Cardiac fibroblast (primary cell): ENCODE measurements around the gene SYCP2.
A peak's percentile ranks its signal among the peaks of the same experiment; 100 is the strongest.

Experiments used
- DNase-seq, 2 donors: peaks; one replicate each; pipeline versions ENCODE4 v3.0.0 to v3.0.0-alpha.2; 2010; ENCODE audit warnings: low read depth in 2 of 2
- H3K4me3 ChIP-seq, 2 donors: replicated peaks in 1 of 2; 1 replicate in 1 of 2; 2 replicates in 1 of 2; pipeline ENCODE4 v1.5.1; 2011; ENCODE audit warnings: low read depth in 2 of 2, low read length in 2 of 2, mild to moderate bottlenecking in 2 of 2, moderate library complexity in 1 of 2
- TF ChIP-seq, protein P1 (sequence below): IDR thresholded peaks from one replicate; pipeline ENCODE4 v1.5.1; 2011; ENCODE audit warnings: low read depth, mild to moderate bottlenecking, low read length, inconsistent platforms

The SYCP2 gene

GRCh38 chr20:59850018-59850641 lies 83.3 kb downstream of the SYCP2 start:
- TF ChIP-seq, protein P1, sequence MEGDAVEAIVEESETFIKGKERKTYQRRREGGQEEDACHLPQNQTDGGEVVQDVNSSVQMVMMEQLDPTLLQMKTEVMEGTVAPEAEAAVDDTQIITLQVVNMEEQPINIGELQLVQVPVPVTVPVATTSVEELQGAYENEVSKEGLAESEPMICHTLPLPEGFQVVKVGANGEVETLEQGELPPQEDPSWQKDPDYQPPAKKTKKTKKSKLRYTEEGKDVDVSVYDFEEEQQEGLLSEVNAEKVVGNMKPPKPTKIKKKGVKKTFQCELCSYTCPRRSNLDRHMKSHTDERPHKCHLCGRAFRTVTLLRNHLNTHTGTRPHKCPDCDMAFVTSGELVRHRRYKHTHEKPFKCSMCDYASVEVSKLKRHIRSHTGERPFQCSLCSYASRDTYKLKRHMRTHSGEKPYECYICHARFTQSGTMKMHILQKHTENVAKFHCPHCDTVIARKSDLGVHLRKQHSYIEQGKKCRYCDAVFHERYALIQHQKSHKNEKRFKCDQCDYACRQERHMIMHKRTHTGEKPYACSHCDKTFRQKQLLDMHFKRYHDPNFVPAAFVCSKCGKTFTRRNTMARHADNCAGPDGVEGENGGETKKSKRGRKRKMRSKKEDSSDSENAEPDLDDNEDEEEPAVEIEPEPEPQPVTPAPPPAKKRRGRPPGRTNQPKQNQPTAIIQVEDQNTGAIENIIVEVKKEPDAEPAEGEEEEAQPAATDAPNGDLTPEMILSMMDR = peak; percentile 57
- DNase-seq = peak; percentile 57 to 63
- no peak overlapping the region for H3K4me3 ChIP-seq

DNA sequence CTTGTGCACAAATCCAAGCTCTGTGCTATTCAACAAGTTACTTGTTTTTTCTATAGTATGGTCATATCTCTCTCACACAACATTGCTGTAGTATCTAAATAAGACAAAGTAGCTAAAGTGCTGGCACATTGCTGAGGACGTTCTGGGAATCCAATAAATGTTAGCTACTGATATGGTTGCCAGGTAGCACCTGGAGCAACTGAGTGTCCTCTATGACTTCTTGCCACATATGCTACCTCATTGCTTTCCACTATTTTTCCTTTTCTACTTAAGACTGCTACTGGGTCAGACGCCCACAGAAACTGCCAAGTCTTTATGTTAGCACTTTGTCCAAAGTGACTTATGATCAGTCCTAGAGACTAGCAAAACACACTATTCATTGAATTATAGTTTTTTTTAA lies 85.3 kb downstream of the SYCP2 start:
- TF ChIP-seq, protein P1 = no peak
- DNase-seq = no peak
- no peak overlapping the region for H3K4me3 ChIP-seq

DNA sequence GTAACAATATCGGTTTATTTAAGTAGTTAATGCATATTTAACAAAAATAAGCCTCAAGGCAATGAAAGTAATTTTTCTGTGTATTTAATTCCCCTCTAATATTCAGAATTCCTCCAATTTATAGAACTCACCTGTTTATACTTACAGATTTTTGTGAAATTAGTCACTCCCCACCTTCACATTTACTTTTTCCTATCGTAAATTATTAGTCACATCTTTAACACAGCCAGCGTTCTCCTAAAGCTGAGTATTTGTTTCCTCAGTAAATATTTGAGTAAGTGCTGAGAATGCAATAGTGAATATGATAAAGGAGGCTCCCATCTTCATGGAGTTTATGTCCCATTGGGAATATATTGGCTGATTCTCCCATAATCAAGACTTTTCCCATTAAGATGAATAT lies 88.0 kb downstream of the SYCP2 start:
- TF ChIP-seq, protein P1 = no peak
- no peak for DNase-seq
- H3K4me3 ChIP-seq = no peak overlapping the region

GRCh38 chr20:59839400-59839799 lies 94.0 kb downstream of the SYCP2 start:
- DNase-seq = no peak
- H3K4me3 ChIP-seq = no peak overlapping the region
- TF ChIP-seq, protein P1 = no peak

DNA sequence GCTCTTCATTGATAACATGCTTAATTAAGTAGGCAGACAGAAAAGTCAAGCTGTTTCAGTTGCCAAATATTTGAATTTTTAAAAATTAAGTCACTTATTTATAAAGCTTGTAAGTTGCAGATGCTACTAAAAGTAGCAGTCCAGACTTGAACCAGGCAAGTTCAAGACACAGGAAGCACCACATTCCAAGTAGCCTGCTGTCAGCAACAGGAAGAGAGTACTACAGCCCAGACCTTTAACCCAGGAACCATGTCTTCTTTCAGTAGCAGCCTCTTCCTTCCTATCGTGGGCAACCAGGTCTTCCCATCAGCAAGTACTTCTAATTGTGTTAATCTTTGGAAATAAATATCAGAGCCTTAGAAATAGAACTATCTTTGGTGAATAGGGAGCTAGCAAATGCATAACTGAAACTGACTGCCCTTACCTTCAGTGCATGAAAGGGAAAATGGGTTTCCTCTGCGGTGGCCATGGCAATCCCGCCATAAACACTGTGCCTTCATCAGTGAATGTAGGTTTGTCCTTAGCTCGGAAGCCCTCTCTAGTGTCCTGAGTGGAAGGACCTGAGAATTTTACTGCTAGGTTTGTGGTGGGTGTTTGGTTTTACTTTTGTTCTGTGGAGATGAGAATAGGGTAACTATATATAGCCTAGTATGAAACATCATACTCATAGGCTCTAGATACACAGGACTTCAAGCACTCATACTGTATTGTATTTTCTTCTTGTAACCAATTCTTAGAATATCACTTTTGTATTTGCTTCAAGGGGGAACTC lies 95.6 kb downstream of the SYCP2 start:
- no peak for DNase-seq
- TF ChIP-seq, protein P1 = no peak
- no peak overlapping the region for H3K4me3 ChIP-seq

DNA sequence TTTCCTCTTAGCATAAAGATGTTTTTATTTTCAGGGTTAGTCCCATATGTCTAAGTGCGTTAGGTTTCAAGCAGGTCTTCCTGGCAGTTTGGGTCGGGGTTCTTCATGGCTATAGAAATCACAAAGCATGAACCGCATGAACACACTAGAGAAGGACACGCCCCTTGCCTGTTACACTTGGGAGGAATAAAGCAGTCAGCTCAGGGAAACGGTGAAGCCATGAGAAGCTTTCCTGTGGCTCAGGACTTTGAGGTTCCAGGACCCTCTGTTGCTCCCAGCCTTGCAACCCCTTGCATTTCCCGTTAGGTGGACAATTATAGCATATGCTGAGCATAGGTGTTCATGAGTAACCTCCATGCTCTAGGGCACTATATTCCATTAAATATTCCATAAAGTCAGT lies 96.7 kb downstream of the SYCP2 start:
- TF ChIP-seq, protein P1 = no peak
- DNase-seq = no peak
- no peak overlapping the region for H3K4me3 ChIP-seq
